Measurements from ENCODE around the gene TMCO5A. TPM values are rescaled to one million over a fixed set of nuclear protein-coding genes. Genes with fewer than 3 reads are reported as not detected.

The TMCO5A gene
- not detected in 2 replicates for total RNA-seq

DNA sequence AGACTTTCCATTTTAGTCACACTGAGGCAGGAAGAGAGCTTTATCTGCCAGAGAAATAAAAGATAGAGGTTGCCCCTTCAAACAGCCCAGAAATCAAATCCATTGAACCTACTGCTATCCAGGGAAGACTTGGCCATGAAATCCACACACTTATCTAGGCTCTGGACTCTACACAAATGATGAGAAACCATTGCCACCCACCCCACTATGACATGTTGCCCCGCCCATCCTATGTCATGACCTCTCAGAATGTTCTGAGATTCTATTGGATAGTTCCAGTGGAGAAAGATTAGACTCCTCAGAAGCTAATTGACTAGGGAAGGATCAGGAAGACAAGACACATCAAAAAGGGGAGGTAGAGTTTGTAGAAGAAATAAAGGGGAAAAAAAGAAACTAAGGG lies at the start of gene TMCO5A:
Gene TMCO5A, plus strand, starts transcription at position 301 of the 400 bp plus-strand sequence. CDS start 1,684 bp downstream, outside the sequence.

